ENCODE results near the gene C12orf56. TPM values are rescaled to one million over a fixed set of nuclear protein-coding genes. Genes with fewer than 3 reads are reported as not detected.

Gene C12orf56
- total and polyA plus RNA-seq, 9 of the 15 experiments (the other 6 are each of a cell fraction or from before 2014, with no cell fraction given), result 0.40 to 4.8 (median 1.2) TPM

DNA sequence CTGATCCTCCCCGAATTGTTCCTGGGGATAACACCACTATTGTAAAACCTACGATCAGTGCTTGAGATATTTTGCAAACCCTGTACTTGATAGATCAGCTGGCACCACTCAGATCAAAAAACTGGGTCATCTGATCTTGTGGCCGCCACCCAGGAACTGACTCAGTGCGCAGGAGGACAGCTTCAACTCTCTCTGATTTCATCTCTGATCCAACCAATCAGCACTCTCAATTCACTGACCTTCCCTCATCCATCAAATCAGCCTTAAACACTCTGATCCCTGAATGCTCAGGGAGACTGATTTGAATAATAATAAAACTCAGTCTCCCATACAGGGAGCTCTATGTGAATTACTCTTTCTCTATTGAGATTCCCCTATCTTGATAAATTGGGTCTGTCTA lies 9.5 kb upstream of the C12orf56 start:
- H2AFZ ChIP-seq (ENCODE audit: low read depth, low read length), result peak overlapping the region; percentile 78
- intact Hi-C loops (cut with micrococcal nuclease) (no loop called here), in situ Hi-C loops (cut with MboI) (no loop called here)
- peaks cover 9 to 10% of the 10 kb centered on the region in 2 experiments for H3K4me1 ChIP-seq (replicated peaks in 1 of 2; ENCODE audit: control insufficient read depth in 2 of 2, insufficient read depth in 2 of 2, low read length in 2 of 2)
- DNase-seq (ENCODE audit: extremely low read depth in 1 of 4, low spot score in 3 of 4), result peak in 2 of 4 experiments; percentile 46 to 64
- BruUV-seq (replicated peaks), result no TSS peak
- peak; percentile 70 for FAIRE-seq
- no peak overlapping the region for H3K4me3 ChIP-seq
- H3K36me3 ChIP-seq (ENCODE audit: control insufficient read depth, insufficient read depth, low read length), result no peaks in the 10 kb centered on the region
- H3K9ac ChIP-seq (ENCODE audit: insufficient read depth in 1 of 2, low read depth in 2 of 2, low read length in 2 of 2), result no peak overlapping the region
- H3K9me3 ChIP-seq (replicated peaks; ENCODE audit: control insufficient read depth, insufficient read depth, low read depth, low read length), result no peaks in the 10 kb centered on the region
- ChIA-PET CTCF (ENCODE audit: low intra/inter-chr PET ratio) (no interaction called here), POLR2A (interaction anchor here (0.6 kb wide), 1 partner anchor 9 kb away, joined by 5 read pairs; the partner anchor contains the start of gene C12orf56)
- no peak for ATAC-seq
- no peak overlapping the region for H3K27ac ChIP-seq (ENCODE audit: extremely low read depth, low read depth, low read length)
- no peak overlapping the region for H3K4me2 ChIP-seq (ENCODE audit: insufficient read depth, low read length)
- no peaks in the 10 kb centered on the region for H3K9me1 ChIP-seq (ENCODE audit: control insufficient read depth, insufficient read depth, low read length)
- H4K20me1 ChIP-seq (replicated peaks; ENCODE audit: control insufficient read depth, insufficient read depth, low read length), result no peaks in the 10 kb centered on the region
- peaks cover 10% of the 10 kb centered on the region for H3K79me2 ChIP-seq (ENCODE audit: control insufficient read depth, insufficient read depth, low read length)
- 4% methylated on average over 4 of the region's 4 CpGs for WGBS (ENCODE audit: insufficient coverage, low coverage, missing lambda C conversion rate)
- no peaks in the 10 kb centered on the region for H3K27me3 ChIP-seq (ENCODE audit: control insufficient read depth in 2 of 2, insufficient read depth in 2 of 2, low read length in 2 of 2)
- TF ChIP-seq FOS (IDR thresholded peaks at IDR 0.05; ENCODE audit: extremely low read depth, insufficient read length) (no peak), KLF16 (IDR thresholded peaks at IDR 0.05) (0 out of 2 replicates have a peak, but pooled peaks have one; percentile 20), ZNF124 (CRISPR knock-in tag; IDR thresholded peaks at IDR 0.05) (no peak), FOXM1 (IDR thresholded peaks at IDR 0.05; ENCODE audit: low read depth) (peak; percentile 47; the same call in 1 of the 2 replicates), FOXM1 (CRISPR knock-in tag; IDR thresholded peaks at IDR 0.05; ENCODE audit: low read depth) (no peak), SNRNP70 (optimal IDR thresholded peaks at IDR 0.05; ENCODE audit: low read depth, low read length) (no peak), MEIS2 (IDR thresholded peaks at IDR 0.05; ENCODE audit: partially characterized antibody) (peak; percentile 87), SNIP1 (IDR thresholded peaks at IDR 0.05; ENCODE audit: low read depth) (no peak), POLR2AphosphoS5 (IDR thresholded peaks at IDR 0.05; ENCODE audit: control insufficient read depth, insufficient read depth, low read depth, low read length) (no peak), CBFA2T3 (IDR thresholded peaks at IDR 0.05) (0 out of 2 replicates have a peak, but pooled peaks have one; percentile 26), KDM1A (IDR thresholded peaks at IDR 0.05) (0 out of 4 replicates have a peak, but pooled peaks of 1 of the 2 experiments have one; percentile 21), DACH1 (IDR thresholded peaks at IDR 0.05; ENCODE audit: partially characterized antibody) (peak; percentile 31), PBX2 (CRISPR knock-in tag; IDR thresholded peaks at IDR 0.05; ENCODE audit: low read depth) (no peak), PBX2 (tag; conservative IDR thresholded peaks at IDR 0.05; ENCODE audit: low read depth) (peak; percentile 76), WHSC1 (IDR thresholded peaks at IDR 0.05; ENCODE audit: low read length) (no peak), RHOXF2B (CRISPR knock-in tag; conservative IDR thresholded peaks at IDR 0.05) (no peak), GATA2 (CRISPR knock-in tag; IDR thresholded peaks at IDR 0.05) (0 out of 2 replicates have a peak, but pooled peaks have one; percentile 9), GABPB1 (CRISPR knock-in tag; IDR thresholded peaks at IDR 0.05) (no peak), ATF1 (CRISPR knock-in tag; IDR thresholded peaks at IDR 0.05) (no peak), ATF1 (tag; IDR thresholded peaks at IDR 0.05) (0 out of 2 replicates have a peak, but pooled peaks have one; percentile 36), TEAD4 (IDR thresholded peaks at IDR 0.05; ENCODE audit: low read length) (0 out of 2 replicates have a peak, but pooled peaks have one; percentile 7), TEAD4 (CRISPR knock-in tag; IDR thresholded peaks at IDR 0.05; ENCODE audit: borderline replicate concordance) (no peak)
- TF ChIP-seq, protein P1, sequence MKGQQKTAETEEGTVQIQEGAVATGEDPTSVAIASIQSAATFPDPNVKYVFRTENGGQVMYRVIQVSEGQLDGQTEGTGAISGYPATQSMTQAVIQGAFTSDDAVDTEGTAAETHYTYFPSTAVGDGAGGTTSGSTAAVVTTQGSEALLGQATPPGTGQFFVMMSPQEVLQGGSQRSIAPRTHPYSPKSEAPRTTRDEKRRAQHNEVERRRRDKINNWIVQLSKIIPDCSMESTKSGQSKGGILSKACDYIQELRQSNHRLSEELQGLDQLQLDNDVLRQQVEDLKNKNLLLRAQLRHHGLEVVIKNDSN (CRISPR knock-in tag; IDR thresholded peaks at IDR 0.05), result no peak

Data from K562 (cell line).